ENCODE data around the gene MYO1H. TPM values are rescaled to one million over a fixed set of nuclear protein-coding genes. Genes with fewer than 3 reads are reported as not detected.

The MYO1H gene
- total RNA-seq, 1 donor from 2014 or later: not detected

DNA sequence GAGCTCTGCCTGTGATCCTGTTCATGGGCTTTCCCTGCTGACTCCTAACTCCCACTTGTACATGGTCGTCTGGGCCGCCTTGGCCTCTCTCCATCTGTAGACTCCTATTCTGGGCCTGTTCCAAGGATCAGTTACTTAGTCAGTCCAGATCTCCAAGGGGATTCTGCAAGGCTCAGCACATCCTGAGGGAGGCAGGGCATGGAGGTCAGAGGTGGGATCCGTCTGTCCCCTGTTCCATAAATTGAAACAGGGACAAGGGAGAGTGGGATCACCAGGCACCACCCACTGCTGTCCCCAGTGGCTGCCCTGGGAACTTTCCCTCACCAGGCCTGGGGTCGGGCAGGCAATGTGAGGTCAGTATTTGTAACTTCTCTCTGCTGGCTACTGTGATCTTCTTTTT is 85.9 kb downstream of the MYO1H start:
- H3K36me3 Mint-ChIP-seq (ENCODE audit: low read depth, unreplicated experiment): peaks cover 4% of the 10 kb centered on the region
- Histone ChIP-seq H3K36me3 (ENCODE audit: insufficient read depth, low read length) (no peaks in the 10 kb centered on the region), H3K27ac (ENCODE audit: low read depth, low read length) (no peak overlapping the region), H2AFZ (ENCODE audit: low read depth, low read length) (no peak overlapping the region), H3K27me3 (ENCODE audit: insufficient read depth, low read length) (no peaks in the 10 kb centered on the region), H3K9ac (ENCODE audit: low read length) (no peak overlapping the region), H3K79me2 (ENCODE audit: insufficient read depth, low read length) (no peaks in the 10 kb centered on the region), H3K9me3 (ENCODE audit: insufficient read depth, low read depth, low read length) (no peaks in the 10 kb centered on the region), H4K20me1 (ENCODE audit: insufficient read depth, low read length) (no peaks in the 10 kb centered on the region), H3K4me1 (ENCODE audit: insufficient read depth, low read length) (no peaks in the 10 kb centered on the region), H3K4me2 (ENCODE audit: low read length) (no peak overlapping the region), H3K4me3 (ENCODE audit: insufficient read depth, low read depth, low read length) (no peak overlapping the region)
- TF ChIP-seq, protein P1, sequence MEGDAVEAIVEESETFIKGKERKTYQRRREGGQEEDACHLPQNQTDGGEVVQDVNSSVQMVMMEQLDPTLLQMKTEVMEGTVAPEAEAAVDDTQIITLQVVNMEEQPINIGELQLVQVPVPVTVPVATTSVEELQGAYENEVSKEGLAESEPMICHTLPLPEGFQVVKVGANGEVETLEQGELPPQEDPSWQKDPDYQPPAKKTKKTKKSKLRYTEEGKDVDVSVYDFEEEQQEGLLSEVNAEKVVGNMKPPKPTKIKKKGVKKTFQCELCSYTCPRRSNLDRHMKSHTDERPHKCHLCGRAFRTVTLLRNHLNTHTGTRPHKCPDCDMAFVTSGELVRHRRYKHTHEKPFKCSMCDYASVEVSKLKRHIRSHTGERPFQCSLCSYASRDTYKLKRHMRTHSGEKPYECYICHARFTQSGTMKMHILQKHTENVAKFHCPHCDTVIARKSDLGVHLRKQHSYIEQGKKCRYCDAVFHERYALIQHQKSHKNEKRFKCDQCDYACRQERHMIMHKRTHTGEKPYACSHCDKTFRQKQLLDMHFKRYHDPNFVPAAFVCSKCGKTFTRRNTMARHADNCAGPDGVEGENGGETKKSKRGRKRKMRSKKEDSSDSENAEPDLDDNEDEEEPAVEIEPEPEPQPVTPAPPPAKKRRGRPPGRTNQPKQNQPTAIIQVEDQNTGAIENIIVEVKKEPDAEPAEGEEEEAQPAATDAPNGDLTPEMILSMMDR (IDR thresholded peaks at IDR 0.05; ENCODE audit: insufficient read depth, low read depth, low read length): no peak
- TF ChIP-seq EZH2 (IDR thresholded peaks at IDR 0.05; ENCODE audit: insufficient read depth, low read length): no peak
- no peak for FAIRE-seq
- H3K27me3 Mint-ChIP-seq (ENCODE audit: low read depth, unreplicated experiment): no peaks in the 10 kb centered on the region
- DNase-seq (ENCODE audit: low read depth): no peak
- no peak overlapping the region for H3K4me3 Mint-ChIP-seq (ENCODE audit: unreplicated experiment)
- H3K4me1 Mint-ChIP-seq (ENCODE audit: low read depth, unreplicated experiment): no peaks in the 10 kb centered on the region
- no peak overlapping the region for H3K27ac Mint-ChIP-seq (ENCODE audit: unreplicated experiment)
- H3K9me3 Mint-ChIP-seq (ENCODE audit: unreplicated experiment): peaks cover 2% of the 10 kb centered on the region

DNA sequence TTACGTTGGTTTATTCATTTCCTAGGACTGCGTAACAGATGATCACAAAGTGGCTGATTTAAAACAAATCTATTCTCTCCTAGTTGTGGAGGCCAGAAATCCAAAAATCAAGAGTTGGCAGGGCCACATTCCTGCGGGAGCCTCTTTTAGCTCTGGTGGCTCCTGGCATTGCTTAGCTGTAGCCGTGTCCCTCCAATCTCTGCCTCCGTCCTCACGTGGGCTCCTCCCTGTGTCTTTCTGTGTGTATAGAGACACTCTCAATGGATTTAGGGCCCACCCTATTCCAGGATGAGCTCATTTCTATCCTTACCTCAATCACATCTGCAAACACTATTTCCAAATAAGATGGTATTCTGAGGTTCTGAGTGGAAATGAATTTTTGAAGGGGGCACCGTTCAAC is 86.9 kb downstream of the MYO1H start:
- Histone ChIP-seq H3K4me2 (ENCODE audit: low read length) (no peak overlapping the region), H3K79me2 (ENCODE audit: insufficient read depth, low read length) (no peaks in the 10 kb centered on the region), H3K4me3 (ENCODE audit: insufficient read depth, low read depth, low read length) (no peak overlapping the region), H3K27me3 (ENCODE audit: insufficient read depth, low read length) (no peaks in the 10 kb centered on the region), H2AFZ (ENCODE audit: low read depth, low read length) (no peak overlapping the region), H3K4me1 (ENCODE audit: insufficient read depth, low read length) (no peaks in the 10 kb centered on the region), H3K36me3 (ENCODE audit: insufficient read depth, low read length) (no peaks in the 10 kb centered on the region), H3K27ac (ENCODE audit: low read depth, low read length) (no peak overlapping the region), H4K20me1 (ENCODE audit: insufficient read depth, low read length) (no peaks in the 10 kb centered on the region), H3K9ac (ENCODE audit: low read length) (no peak overlapping the region), H3K9me3 (ENCODE audit: insufficient read depth, low read depth, low read length) (no peaks in the 10 kb centered on the region)
- DNase-seq (ENCODE audit: low read depth) (no peak), FAIRE-seq (no peak)
- no peak overlapping the region for H3K4me3 Mint-ChIP-seq (ENCODE audit: unreplicated experiment)
- H3K9me3 Mint-ChIP-seq (ENCODE audit: unreplicated experiment): peaks cover 2% of the 10 kb centered on the region
- no peaks in the 10 kb centered on the region for H3K27me3 Mint-ChIP-seq (ENCODE audit: low read depth, unreplicated experiment)
- H3K4me1 Mint-ChIP-seq (ENCODE audit: low read depth, unreplicated experiment): no peaks in the 10 kb centered on the region
- TF ChIP-seq EZH2 (IDR thresholded peaks at IDR 0.05; ENCODE audit: insufficient read depth, low read length): no peak
- TF ChIP-seq, protein P1 (IDR thresholded peaks at IDR 0.05; ENCODE audit: insufficient read depth, low read depth, low read length): no peak
- no peak overlapping the region for H3K27ac Mint-ChIP-seq (ENCODE audit: unreplicated experiment)
- peaks cover 8% of the 10 kb centered on the region for H3K36me3 Mint-ChIP-seq (ENCODE audit: low read depth, unreplicated experiment)

DNA sequence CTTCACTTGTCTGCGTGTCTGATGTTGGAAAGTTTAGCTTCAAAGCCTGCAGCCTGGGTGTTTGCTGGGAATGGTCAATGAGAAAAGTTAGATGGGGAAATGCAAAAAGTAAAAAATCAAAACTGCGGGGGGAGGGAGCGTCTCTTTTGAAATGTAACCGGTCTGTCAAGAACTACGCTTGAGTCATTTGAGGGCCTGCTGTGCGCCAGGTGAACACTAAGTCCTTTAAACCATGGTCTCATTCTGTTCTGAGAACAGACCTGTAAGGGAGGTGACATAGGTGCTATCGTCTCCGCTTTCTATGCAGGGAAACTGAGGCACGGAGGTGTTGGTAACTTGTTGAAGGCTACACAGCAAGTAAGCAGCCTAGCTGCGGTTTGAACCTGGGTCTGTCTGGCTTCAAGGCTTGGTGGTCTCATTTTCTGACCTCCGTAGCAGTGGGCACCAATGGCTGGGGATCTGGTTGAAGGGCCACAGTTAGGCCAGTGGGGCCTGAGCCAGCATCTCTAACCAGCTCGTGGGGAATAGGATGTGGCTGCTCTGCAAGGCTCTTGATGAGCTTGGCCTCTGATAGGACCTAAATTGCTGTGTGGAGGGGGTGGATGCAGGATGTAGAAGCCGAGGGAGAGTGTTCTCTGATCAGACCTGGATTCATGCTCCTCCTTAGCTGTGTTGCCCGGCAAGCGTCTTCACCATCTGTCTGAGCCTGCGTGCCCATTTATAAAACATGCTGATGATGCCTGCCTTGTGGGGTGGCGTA is 87.9 kb downstream of the MYO1H start:
- FAIRE-seq: no peak

More for the DNA sequence above, 87.9 kb downstream of the MYO1H start:
- Histone ChIP-seq H3K4me1 (ENCODE audit: insufficient read depth, low read length) (no peaks in the 10 kb centered on the region), H3K9me3 (ENCODE audit: insufficient read depth, low read depth, low read length) (no peaks in the 10 kb centered on the region), H3K79me2 (ENCODE audit: insufficient read depth, low read length) (no peaks in the 10 kb centered on the region), H3K4me2 (ENCODE audit: low read length) (no peak overlapping the region), H3K27me3 (ENCODE audit: insufficient read depth, low read length) (no peaks in the 10 kb centered on the region), H3K27ac (ENCODE audit: low read depth, low read length) (no peak overlapping the region), H3K9ac (ENCODE audit: low read length) (no peak overlapping the region), H3K36me3 (ENCODE audit: insufficient read depth, low read length) (no peaks in the 10 kb centered on the region), H3K4me3 (ENCODE audit: insufficient read depth, low read depth, low read length) (no peak overlapping the region), H2AFZ (ENCODE audit: low read depth, low read length) (no peak overlapping the region), H4K20me1 (ENCODE audit: insufficient read depth, low read length) (no peaks in the 10 kb centered on the region)
- no peak for DNase-seq (ENCODE audit: low read depth)
- Mint-ChIP-seq H3K4me3 (ENCODE audit: unreplicated experiment) (no peak overlapping the region), H3K27me3 (ENCODE audit: low read depth, unreplicated experiment) (no peaks in the 10 kb centered on the region), H3K9me3 (ENCODE audit: unreplicated experiment) (peaks cover 2% of the 10 kb centered on the region), H3K36me3 (ENCODE audit: low read depth, unreplicated experiment) (peaks cover 8% of the 10 kb centered on the region), H3K4me1 (ENCODE audit: low read depth, unreplicated experiment) (no peaks in the 10 kb centered on the region), H3K27ac (ENCODE audit: unreplicated experiment) (no peak overlapping the region)
- TF ChIP-seq EZH2 (IDR thresholded peaks at IDR 0.05; ENCODE audit: insufficient read depth, low read length): no peak
- TF ChIP-seq, protein P1 (IDR thresholded peaks at IDR 0.05; ENCODE audit: insufficient read depth, low read depth, low read length): no peak

All from astrocyte (in vitro differentiated cells and primary cell).